Measurements from ENCODE around the gene MMEL1. TPM values are rescaled to one million over a fixed set of nuclear protein-coding genes. Genes with fewer than 3 reads are reported as not detected.

MMEL1 gene
- total RNA-seq, 1 experiment from 2014 or later, result not detected

GRCh38 chr1:2587071-2587859, 45.6 kb downstream of the MMEL1 start:
- peak overlapping the region; percentile 75 for H2AFZ ChIP-seq (ENCODE audit: low read length)
- peaks cover 16% of the 10 kb centered on the region; the same call in 1 of the 2 replicates for H3K79me2 ChIP-seq (ENCODE audit: low read length)
- peaks cover 2% of the 10 kb centered on the region; the same call in 1 of the 2 replicates for H3K36me3 ChIP-seq (ENCODE audit: low read depth, low read length)
- peak overlapping the region; percentile 96 for H3K4me2 ChIP-seq (ENCODE audit: low read length)
- ChIA-PET POLR2A (ENCODE audit: unreplicated experiment) (interaction anchor here (0.6 kb wide), 3 partner anchors 47 to 636 kb away, joined by 3 to 10 read pairs (median 3); no protein-coding TSS in a partner anchor), CTCF (interaction anchor here (0.7 kb wide), 1 partner anchor 392 kb away, joined by 4 read pairs; no protein-coding TSS in a partner anchor)
- no TSS peak for BruUV-seq (replicated peaks)
- H3K4me3 ChIP-seq (ENCODE audit: low read length), result peak overlapping the region; percentile 96
- no peaks in the 10 kb centered on the region for H3K27me3 ChIP-seq (ENCODE audit: low read length)
- H3K4me1 ChIP-seq (ENCODE audit: insufficient read depth, low read length), result peaks cover 14% of the 10 kb centered on the region
- H3K9ac ChIP-seq (ENCODE audit: low read length), result peak overlapping the region; percentile 86
- intact Hi-C loops (cut with micrococcal nuclease), result loop anchor here (5.0 kb wide), 1 partner anchor 40 kb away; no protein-coding TSS in a partner anchor
- H3F3A ChIP-seq (ENCODE audit: low read length, unreplicated experiment), result no peaks in the 10 kb centered on the region
- ATAC-seq, result peak; percentile 30
- TF ChIP-seq CTCF (conservative IDR thresholded peaks at IDR 0.05; ENCODE audit: low read depth, low read length) (no peak), EZH2 (IDR thresholded peaks at IDR 0.05; ENCODE audit: low read length, unreplicated experiment) (no peak), EZH2phosphoT487 (IDR thresholded peaks at IDR 0.05; ENCODE audit: borderline replicate concordance, low read length) (no peak)
- no peaks in the 10 kb centered on the region for H3K9me2 ChIP-seq (replicated peaks; ENCODE audit: low read length)
- peak; percentile 35 for DNase-seq
- H3K9me3 ChIP-seq (ENCODE audit: low read length), result no peaks in the 10 kb centered on the region
- H4K20me1 ChIP-seq (ENCODE audit: low read length), result no peaks in the 10 kb centered on the region
- H3K27ac ChIP-seq (ENCODE audit: low read length), result no peak overlapping the region

- no peak for TF ChIP-seq CTCF (conservative IDR thresholded peaks at IDR 0.05; ENCODE audit: low read depth, low read length)
- TF ChIP-seq EZH2 (IDR thresholded peaks at IDR 0.05; ENCODE audit: low read length, unreplicated experiment), result no peak
- no peak for TF ChIP-seq EZH2phosphoT487 (IDR thresholded peaks at IDR 0.05; ENCODE audit: borderline replicate concordance, low read length)
- Histone ChIP-seq H3K9ac (ENCODE audit: low read length) (peak within 1 kb of the TSS; percentile 86), H3K27ac (ENCODE audit: low read length) (peak within 1 kb of the TSS; percentile 26), H3K4me1 (ENCODE audit: insufficient read depth, low read length) (peaks cover 14% of the 10 kb centered on the region), H3K79me2 (ENCODE audit: low read length) (peaks cover 16% of the 10 kb centered on the region; the same call in 1 of the 2 replicates), H4K20me1 (ENCODE audit: low read length) (no peaks in the 10 kb centered on the region), H3K36me3 (ENCODE audit: low read depth, low read length) (peaks cover 2% of the 10 kb centered on the region; the same call in 1 of the 2 replicates), H3K4me2 (ENCODE audit: low read length) (peak within 1 kb of the TSS; percentile 96), H3K27me3 (ENCODE audit: low read length) (no peaks in the 10 kb centered on the region), H3K9me2 (replicated peaks; ENCODE audit: low read length) (no peaks in the 10 kb centered on the region), H3K4me3 (ENCODE audit: low read length) (peak within 1 kb of the TSS; percentile 96), H3F3A (ENCODE audit: low read length, unreplicated experiment) (no peaks in the 10 kb centered on the region), H3K9me3 (ENCODE audit: low read length) (no peaks in the 10 kb centered on the region), H2AFZ (ENCODE audit: low read length) (peak within 1 kb of the TSS; percentile 77)
- DNase-seq (peak; percentile 99), ATAC-seq (peak; percentile 84)
- ChIA-PET POLR2A (ENCODE audit: unreplicated experiment) (interaction anchor here (0.6 to 1.0 kb wide), 5 partner anchors 19 to 878 kb away, joined by 3 to 28 read pairs (median 6); partner anchors contain the start of gene TNFRSF14), CTCF (interaction anchor here (0.6 to 0.7 kb wide), 4 partner anchors 61 to 569 kb away, joined by 3 read pairs; partner anchors contain the start of gene FAAP20)
- intact Hi-C loops (cut with micrococcal nuclease), result loop anchor here (1.0 to 5.0 kb wide), 3 partner anchors 39 to 172 kb away; no protein-coding TSS in a partner anchor
- BruUV-seq (replicated peaks), result no TSS peak
Observed at GRCh38 chr1:2586154-2587070, 46.4 kb downstream of the MMEL1 start, which contains the start of gene PRXL2B. Gene PRXL2B, plus strand, starts transcription at chr1:2586777. Its CDS starts 109 bp downstream, at chr1:2586886.
